Ramos (cell line): ENCODE data around the gene OR2T10.
"Not testable (repeated sequence)": the region's sequence is repeated elsewhere in the genome, so short reads cannot be mapped to it uniquely, and the experiment has no call there.

Experiments used
- in situ Hi-C: fragments of 300-500 bp; cut with MboI; formaldehyde crosslinking; loops from one replicate; pipeline ENCODE4 v1.14.3; 2022; ENCODE audit warnings: low sequenced_read_pairs; ENCODE audit not compliant: unreplicated experiment

Gene OR2T10, protein sequence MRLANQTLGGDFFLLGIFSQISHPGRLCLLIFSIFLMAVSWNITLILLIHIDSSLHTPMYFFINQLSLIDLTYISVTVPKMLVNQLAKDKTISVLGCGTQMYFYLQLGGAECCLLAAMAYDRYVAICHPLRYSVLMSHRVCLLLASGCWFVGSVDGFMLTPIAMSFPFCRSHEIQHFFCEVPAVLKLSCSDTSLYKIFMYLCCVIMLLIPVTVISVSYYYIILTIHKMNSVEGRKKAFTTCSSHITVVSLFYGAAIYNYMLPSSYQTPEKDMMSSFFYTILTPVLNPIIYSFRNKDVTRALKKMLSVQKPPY

DNA sequence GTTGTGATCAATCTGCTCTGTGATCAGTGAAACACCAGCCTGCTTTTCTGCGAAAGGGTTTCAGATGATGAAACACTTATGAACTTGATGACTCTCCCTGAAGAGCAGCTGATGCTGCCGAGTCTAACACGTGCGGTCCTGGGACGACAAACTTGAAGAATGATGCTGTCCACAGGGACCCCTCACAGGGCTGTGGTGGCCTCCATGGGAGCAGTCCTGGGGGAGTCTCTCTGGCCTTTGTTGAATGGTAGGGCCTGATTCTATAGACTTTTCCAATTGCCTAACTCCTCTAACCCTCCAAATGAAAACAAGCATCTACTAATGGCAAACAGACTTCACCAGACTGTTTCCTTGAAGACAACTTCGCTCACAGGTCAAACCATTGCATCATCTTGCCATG is at the start of gene OR2T10:
Gene OR2T10, minus strand, starts transcription at position 112 of the 400 bp plus-strand sequence. CDS start 3,932 bp downstream, outside the sequence.
- in situ Hi-C loops = no loop called here

DNA sequence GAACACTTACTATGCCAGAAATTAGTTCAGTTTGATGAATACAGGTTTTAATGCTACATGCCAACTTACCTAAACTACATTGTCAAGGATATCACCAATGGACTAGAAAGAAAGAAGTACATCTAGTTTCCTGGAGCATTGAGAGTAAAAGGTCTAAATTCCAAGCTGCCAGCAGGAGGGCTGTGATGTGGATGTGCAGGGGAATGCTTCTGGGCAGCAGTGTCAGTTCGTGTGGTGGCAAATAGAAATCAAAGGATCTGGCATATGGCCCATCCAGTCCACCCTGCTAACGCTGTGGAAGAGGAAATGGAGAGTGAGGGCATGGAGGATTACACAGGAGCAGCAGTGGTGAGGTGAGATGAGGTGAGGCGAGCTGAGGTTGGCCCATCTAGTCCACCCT is 47.7 kb upstream of the OR2T10 start, which contains the start of gene OR2T35:
Gene OR2T35, minus strand, starts transcription at position 101 of the 400 bp plus-strand sequence. CDS start 6,020 bp downstream, outside the sequence.
- in situ Hi-C loops = not testable (repeated sequence)

DNA sequence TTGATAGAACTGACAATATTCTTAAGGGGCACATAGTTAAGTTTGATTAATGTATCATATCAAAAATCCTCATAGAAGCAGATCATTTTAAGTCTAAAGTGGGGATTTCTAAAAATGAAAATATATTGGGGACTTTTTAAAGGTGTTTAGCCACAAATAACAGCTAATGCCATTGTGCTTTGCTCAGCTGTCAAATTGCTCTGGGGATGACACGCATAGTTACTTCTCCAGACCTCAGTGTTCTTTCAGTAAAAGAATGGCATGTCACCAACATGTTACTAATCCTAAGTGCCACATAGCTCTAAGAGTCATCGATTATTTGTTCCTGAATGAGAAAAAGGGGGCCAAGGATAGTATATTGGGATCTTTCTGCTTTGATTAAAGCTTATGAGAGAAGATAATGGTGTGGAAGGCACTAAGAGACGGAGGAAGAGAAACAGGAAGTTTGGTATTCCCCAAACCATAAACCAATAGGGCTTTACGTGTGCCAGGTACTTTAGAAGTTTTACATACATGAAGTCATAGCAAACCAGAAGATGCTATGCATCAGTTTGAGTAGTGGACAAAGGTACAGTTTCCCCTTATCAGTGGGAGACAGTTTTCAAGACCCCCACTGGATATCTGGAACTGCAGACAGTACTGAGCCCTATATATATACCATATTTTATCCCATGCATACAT is 45.6 kb upstream of the OR2T10 start:
- in situ Hi-C loops = not testable (repeated sequence)

DNA sequence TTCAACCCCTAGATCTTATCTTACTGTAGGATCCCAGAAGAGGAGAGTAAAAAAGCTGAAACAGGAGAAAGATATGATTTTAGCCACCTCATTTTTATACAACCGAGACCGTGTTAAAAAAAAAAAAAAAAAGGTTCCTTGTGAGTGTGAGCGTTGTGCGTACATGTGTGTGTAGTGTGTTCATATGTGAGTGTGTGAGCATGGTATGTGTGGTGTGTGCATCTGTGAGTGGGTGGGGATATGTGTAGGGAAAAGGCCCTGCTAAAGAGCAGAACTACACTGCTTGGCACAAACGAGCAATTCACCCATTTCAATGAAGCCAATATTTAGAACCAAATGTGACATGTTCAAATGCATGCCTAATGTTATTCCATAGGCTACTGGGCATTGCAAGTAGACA is 44.1 kb upstream of the OR2T10 start:
- in situ Hi-C loops = not testable (repeated sequence)

DNA sequence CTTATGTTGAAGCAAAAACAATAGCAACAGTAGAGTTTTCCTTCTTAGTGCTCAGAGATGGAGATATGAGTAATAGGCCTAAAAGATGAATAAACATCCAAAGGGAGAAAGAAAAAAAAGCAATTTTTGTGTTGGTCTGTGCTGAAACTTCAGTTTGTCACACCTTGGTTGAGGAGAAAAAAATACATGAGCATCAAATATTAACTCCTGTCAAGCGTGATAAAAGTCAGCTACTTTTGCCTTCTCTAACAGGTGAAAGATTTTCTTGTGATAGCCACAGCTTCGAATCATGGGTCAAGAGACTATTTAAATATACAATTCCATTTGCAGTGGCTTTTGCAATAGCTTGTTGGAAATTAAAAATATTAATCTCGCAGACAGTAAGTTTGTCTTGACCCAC is 43.4 kb upstream of the OR2T10 start:
- in situ Hi-C loops = not testable (repeated sequence)

DNA sequence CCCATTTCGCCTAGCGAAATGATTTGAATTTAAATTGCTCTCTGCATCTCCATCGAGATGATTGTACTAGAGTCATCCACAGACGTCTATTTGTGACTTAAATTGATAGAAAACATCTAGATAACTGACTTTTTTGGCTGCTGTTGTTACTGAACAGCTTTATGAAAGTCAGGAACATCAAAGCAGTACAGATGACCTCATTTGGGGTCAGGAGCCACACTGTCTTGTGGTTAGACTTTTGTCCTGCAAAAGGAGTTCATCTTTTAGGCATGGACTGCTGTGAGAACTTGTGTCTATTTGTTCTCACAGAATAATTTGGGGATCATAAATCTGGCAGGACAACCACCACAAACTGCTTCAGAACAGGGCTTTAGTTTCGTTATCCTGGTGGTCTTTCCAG is 42.2 kb upstream of the OR2T10 start:
- in situ Hi-C loops = not testable (repeated sequence)

DNA sequence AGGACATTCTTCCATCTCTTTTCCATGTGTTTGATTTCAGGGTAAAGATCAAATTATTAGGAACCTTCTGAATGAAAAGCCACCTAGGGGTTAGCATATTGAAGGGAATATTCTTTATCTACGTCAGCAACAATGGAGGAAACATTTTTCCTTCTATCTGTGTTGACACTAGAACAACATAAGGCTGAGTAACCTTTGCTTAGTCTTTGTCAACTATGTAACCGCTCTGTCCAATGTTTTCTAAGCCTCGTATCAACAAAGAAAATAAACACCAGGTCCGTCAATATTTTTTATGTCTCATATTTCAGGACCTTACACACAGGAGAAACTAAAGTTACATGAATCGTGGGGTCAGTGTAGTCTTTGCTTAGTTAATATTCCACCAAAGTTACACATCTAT is 39.1 kb upstream of the OR2T10 start:
- in situ Hi-C loops = not testable (repeated sequence)

DNA sequence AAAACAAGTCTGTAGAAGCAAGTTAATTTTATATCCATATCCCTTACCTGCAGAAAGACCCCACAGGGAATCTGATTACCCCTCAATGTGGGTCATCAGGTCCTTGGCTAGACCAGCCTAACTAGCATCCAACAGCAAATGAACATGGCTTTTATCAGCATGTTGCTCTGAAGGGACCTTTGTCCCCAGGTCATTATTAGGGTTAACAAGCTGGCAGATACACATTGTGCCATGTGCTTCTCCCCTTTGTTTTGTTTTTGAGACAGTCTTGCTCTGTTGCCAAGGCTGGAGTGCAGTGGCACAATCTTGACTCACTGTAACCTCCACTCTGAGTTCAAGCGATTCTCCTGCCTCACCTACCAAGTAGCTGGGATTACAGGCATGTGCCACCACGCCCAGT is 37.5 kb upstream of the OR2T10 start, which contains the start of gene OR2T11:
Gene OR2T11, minus strand, starts transcription at position 101 of the 400 bp plus-strand sequence. CDS start 7,963 bp downstream, outside the sequence.
- in situ Hi-C loops = not testable (repeated sequence)

DNA sequence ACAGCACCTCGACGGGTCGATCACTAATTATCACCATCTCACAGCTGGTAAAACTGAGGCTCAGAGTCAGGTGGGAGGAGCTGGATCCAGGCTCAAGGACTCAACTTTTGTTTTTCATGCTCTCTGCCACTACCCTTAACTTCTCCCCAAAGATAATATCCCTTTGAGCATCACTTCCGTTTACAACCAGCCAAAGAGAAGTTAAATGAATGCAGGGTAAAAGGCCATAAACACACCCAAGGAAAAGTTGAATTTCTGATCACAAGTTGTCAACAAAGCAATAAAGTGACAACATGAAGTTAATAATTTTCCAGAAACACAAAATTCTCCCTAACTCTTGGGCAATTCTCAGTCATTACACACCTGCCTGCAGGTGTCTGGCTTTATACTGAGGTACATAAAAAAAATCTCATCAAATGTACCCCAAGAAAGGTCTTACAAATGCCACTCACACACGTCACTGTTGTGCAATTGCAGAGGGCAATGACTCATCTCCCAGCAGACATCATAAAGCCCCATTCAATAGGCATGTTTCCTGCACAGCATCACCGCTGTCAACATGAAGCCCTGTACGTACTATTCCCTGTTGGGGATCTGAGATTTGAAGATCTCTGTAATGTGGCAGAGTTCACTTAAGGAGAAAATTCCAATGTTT is 34.0 kb upstream of the OR2T10 start:
- in situ Hi-C loops = no loop called here

DNA sequence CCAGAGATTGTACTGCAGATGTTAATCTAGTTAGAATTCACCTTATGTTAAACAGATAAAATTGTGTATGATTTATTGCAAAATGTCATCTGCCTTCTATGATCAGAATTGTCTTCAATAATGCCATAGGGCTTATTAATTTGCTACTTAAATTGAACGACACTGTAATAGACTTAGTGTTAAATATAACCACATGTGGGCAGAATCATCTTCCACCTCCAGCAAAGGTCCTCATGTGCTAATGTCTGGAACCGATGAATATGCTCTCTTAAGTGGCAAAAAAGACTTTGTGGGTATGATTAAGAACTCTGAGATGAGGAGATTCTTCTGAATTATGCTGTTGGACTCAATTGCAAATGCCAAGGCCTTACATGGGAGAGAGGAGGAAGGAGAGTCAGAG is 33.1 kb upstream of the OR2T10 start:
- in situ Hi-C loops = no loop called here

DNA sequence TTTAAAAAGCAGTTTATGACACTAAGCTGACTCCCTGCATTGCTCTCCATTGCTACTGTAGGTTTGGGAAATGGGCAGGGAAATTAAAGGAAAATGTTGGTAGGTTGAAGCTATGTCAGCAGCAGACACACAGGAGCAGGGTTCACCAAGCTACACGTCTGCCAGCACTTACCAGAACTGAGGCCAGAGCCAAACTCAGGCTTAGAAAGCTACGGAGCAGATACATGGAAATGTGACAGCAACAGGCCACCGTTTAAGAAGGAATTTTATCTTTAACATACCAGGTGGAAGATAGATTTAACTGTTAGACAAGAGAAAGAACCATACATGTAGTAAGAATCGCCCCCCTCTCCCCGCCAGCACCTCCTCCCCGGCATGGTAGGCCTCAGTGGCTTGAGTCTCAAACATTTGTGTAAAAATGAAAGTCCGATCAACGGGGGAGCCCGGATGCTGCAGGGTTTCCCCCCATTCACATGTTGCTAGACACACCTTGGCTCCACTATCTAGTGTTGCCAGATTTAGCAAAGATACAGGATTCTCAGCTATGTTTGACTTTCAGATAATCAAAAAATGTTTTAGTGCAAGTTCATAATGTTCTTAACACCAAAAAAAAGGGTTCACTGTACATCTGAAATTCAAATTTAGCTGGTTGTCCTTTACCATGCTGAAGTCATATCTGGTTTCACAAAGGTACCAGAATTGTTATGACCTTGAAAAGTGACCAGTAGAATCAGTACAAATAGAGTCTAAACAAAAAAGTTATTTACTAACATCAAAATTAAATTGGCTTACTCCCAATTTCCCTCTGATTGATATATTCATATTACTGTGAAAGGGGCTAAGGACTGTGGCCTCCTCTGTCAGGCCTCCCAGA is 30.7 kb upstream of the OR2T10 start:
- in situ Hi-C loops = no loop called here

DNA sequence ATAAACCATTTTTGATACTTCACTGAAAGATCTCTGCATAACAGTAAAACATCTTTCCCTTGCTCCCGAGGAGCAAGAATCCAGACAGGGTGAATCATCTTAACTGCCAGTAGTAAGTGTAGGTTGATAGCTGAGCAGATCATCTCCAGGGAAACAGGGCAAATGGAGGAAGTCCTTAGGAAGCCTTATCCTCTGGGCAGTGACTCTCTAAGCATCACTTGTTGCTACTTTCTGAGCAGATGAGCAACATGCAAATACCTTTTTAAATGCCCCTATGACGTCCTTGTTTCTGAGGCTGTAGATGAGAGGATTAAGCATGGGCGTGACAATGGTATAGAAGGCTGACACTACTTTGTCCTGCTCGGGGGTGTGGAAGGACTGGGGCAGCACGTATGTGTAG is 28.5 kb upstream of the OR2T10 start:
- in situ Hi-C loops = no loop called here

DNA sequence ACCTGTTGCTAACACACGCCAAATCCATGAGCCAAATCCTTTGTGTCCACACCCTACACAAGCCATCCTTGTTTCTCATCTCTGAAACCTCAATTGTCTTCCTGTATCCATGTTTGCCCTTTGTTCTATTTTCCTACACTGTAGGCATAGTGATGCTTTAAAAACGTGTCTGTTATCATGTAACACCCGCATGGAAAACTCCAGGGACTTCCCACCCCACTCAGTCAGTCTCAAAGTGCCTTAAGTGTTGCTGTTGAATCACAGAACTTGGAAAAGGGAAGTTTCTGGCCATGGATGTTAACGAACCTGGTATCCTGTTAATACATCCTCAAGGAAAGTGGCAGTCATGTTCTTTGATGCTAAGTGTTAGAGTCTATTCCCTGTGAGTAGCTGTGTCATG is 27.7 kb upstream of the OR2T10 start:
- in situ Hi-C loops = no loop called here

DNA sequence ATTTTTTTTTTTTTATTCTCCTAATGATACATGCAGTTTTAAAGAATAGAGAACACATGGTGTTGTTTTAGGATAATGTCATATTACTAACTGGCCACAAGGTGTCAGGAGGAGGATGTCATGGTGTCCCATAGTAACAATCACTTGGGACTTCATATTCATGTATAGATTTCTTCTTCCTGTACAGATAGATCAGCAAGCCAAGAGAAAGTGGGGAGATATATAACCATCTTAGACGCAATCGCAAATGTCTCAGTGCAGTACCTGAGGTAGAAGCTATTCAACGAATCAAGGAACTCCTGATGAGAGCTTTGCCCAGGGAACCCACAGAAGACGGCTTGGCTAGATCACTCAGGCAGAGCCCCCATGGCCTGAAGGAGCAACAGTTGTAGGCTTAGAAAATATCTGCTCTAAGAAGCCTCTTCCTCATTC is 25.1 kb upstream of the OR2T10 start:
- in situ Hi-C loops = no loop called here

DNA sequence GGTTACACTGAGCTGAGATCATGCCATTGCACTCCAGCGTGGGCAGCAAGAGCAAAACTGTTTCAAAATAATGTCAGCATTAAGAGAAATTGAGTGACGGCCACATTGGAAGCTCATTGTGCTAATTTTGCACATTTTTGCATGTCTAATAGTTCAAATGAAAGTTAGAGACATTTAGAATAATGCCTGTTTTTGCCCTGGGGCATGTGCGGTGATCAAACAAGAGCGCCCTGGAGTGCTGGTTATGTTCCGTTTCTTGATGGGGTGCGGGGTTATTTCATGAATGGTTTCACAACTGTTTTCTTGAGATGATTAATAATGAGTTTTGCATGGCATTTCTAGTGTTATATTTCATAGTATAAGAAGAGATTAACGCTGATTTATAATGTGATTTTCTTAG is 24.3 kb upstream of the OR2T10 start:
- in situ Hi-C loops = no loop called here

DNA sequence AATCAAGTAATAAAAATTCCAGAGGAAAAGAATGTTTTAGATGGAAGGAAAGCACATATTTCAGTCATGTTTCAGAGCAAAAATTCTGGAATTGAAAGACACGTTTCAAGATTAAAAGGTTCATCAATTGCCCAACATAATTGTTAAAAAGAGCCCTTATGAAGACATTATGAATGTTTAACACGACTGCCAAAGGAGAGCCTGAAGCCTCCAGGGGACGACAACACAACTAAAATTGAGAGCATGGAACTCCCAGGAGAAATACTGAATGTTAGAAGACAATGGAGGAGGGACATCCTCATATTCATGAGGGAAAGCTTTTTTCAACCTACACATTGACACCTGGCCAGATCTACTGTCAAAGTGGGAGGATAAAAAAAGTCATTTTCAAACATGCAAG is 21.4 kb upstream of the OR2T10 start:
- in situ Hi-C loops = no loop called here

DNA sequence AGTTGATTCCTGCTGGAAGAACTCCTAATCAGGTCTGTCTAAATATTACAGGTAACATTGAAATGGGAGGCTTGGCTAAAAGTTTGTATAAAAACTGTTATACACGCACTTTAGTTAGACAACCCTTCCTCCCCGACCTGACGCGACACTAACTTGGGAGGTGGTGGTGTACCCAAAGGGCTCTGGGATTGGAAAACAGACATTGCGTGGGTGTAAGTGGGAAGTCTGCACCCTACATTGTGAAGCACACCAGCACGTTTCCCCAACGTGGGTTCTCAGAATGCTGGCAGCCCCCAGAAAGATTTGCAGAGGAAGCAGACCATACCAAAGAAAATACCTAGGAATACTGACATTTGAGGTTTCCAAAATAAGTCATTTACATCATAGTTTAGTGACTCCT is 20.6 kb upstream of the OR2T10 start:
- in situ Hi-C loops = no loop called here

DNA sequence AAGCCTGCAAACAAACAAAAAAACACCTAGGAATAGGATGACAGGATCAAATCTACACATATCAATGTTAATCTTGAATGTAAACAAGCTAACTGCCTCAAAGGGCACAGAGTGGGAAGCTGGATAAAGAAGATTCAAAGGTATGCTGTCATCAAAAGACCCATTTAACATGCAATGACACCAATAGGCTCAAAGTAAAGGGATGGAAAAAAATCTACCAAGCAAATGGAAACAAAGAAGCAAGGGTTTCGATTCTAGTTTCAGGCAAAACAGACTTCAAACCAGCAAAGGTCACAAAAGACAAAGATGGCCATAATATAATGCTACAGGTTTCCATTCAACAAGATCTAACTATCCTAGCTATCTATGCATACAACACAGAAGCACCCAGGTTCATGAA is 16.2 kb upstream of the OR2T10 start:
- in situ Hi-C loops = no loop called here

DNA sequence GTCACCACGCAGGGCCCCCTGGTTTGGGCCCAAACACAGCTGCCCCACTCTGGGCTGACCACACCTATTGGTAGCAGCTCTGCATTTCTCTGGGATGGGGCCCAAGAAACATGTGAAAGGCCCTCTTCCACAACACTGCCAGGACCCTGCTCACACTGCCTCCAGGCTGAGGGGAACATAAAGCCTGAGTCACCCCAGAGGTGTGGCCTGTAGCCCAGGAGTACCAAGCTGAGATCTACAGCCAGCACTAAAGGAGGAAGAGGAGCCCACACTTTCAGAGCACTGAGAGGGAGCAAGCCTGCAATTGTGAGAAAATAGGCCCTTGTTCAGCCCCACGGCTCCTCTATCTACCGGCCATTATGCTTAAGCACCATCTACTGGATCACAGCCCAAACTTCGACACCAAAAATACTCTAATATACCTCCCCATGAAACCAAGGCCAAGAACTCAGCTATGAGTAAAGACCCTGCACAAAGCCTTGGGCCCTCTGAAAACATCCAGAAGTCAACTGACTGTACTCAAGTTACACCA is 14.4 kb upstream of the OR2T10 start:
- in situ Hi-C loops = no loop called here

DNA sequence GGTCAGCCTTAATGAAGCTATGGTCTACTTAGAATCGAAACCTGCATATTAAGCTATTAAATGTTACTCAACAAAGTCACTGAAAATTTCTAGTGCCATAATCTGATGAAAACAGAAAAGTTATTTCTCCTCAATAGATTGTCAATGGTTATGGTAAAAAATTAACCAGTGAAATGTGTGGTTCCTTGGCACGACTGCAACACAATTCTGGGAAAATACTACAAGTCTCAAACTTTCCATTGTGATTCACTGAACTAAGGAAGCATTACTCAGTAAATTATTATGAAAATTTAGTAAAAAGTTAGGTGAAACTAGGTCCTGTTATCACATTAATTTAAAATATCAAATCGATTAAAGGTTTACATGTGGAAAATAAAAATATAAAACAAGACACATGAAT is 12.8 kb upstream of the OR2T10 start:
- in situ Hi-C loops = no loop called here
